Measurements from ENCODE around the gene SPSB1.

GRCh38 chr1:9271861-9272595 lies 20.7 kb upstream of the SPSB1 start:
- no peak for TF ChIP-seq MXI1 (conservative IDR thresholded peaks at IDR 0.05; ENCODE audit: poor library complexity, severe bottlenecking)
- no peak for TF ChIP-seq CTCF (IDR thresholded peaks at IDR 0.05; ENCODE audit: poor library complexity, severe bottlenecking)
- TF ChIP-seq EP300 (conservative IDR thresholded peaks at IDR 0.05; ENCODE audit: poor library complexity, severe bottlenecking), result no peak
- TF ChIP-seq TAF1 (IDR thresholded peaks at IDR 0.05; ENCODE audit: low read depth), result no peak

All from neural cell (in vitro differentiated cells).